ENCODE measurements around the gene RAPGEF6.

RAPGEF6 gene

DNA sequence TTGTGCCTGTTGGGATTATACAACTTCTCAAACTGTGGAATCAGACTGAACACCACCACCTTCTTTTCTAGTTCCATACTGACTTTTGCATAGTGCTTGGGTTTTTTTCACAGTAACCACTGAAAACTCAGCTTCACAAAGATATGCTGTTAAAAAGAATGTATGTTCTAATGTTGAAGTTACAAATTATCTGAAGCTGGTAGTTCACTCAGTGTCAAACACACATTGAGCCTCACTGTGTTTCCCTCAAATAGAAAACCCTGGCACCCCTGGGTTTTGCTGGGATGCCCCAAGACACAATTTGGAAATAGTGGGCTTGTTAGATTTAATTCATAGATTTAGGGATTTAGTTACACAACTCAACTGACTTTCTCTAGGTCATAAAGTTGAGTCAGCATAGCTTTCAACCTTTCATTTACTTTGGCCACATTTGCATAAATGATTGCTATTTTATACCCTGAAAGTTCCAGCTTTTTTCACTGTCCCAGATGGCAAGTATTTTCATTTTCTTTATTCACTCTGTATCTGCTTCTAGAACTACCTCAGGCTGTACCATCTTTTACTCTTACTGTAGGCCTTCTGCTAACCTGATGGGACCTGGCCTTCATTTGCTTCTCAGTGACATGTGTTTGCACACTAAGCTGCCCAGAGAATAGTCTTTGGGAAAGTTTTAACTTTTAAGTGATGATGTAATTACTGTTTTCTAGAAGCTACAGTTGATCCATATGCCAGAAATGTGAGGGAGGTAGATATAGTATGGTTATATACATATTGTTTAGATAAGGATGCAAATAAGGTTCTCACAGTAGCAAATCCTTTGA, 256.1 kb downstream of the RAPGEF6 start:
- DNase-seq, result no peak
- Histone ChIP-seq H3K9me3 (ENCODE audit: severe bottlenecking) (no peaks in the 10 kb centered on the region), H3K27ac (no peak overlapping the region), H3K27me3 (ENCODE audit: insufficient read depth, low read depth, severe bottlenecking) (no peaks in the 10 kb centered on the region), H3K36me3 (no peaks in the 10 kb centered on the region), H3K4me3 (ENCODE audit: low read depth, low read length) (no peak overlapping the region)
- TF ChIP-seq, protein P1, sequence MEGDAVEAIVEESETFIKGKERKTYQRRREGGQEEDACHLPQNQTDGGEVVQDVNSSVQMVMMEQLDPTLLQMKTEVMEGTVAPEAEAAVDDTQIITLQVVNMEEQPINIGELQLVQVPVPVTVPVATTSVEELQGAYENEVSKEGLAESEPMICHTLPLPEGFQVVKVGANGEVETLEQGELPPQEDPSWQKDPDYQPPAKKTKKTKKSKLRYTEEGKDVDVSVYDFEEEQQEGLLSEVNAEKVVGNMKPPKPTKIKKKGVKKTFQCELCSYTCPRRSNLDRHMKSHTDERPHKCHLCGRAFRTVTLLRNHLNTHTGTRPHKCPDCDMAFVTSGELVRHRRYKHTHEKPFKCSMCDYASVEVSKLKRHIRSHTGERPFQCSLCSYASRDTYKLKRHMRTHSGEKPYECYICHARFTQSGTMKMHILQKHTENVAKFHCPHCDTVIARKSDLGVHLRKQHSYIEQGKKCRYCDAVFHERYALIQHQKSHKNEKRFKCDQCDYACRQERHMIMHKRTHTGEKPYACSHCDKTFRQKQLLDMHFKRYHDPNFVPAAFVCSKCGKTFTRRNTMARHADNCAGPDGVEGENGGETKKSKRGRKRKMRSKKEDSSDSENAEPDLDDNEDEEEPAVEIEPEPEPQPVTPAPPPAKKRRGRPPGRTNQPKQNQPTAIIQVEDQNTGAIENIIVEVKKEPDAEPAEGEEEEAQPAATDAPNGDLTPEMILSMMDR (IDR thresholded peaks at IDR 0.05; ENCODE audit: low read depth, low read length), result no peak

DNA sequence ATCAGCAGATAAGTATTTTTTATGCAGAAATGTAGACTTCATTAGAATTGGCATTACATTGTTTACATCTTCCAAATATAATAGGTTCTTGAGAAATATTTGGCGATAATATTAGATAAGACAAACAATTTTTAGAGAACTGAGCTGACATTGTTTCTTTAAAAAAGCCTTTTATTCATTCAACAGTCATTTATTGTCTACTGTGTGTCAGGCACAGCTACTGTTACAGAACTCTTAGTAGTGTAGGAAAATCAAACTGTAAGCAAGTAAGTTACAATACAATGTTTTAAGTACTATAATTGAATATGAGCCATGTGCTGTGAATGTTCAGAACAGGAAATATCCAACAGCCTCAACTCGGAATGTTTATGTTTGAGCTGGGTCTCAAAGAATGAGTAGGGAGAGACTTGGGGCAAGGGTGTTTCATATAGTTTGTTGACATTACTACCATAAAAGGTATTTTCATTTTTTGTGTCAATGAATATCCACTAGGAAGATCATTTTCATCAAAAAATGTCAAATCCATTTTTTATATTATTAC, 257.2 kb downstream of the RAPGEF6 start:
- Histone ChIP-seq H3K36me3 (no peaks in the 10 kb centered on the region), H3K27me3 (ENCODE audit: insufficient read depth, low read depth, severe bottlenecking) (no peaks in the 10 kb centered on the region), H3K27ac (no peak overlapping the region), H3K9me3 (ENCODE audit: severe bottlenecking) (no peaks in the 10 kb centered on the region), H3K4me3 (ENCODE audit: low read depth, low read length) (no peak overlapping the region)
- TF ChIP-seq, protein P1 (IDR thresholded peaks at IDR 0.05; ENCODE audit: low read depth, low read length), result no peak
- no peak for DNase-seq

- Histone ChIP-seq H3K9me3 (ENCODE audit: severe bottlenecking) (no peaks in the 10 kb centered on the region), H3K27ac (no peak overlapping the region), H3K27me3 (ENCODE audit: insufficient read depth, low read depth, severe bottlenecking) (no peaks in the 10 kb centered on the region), H3K36me3 (no peaks in the 10 kb centered on the region), H3K4me3 (ENCODE audit: low read depth, low read length) (no peak overlapping the region)
- DNase-seq, result no peak
- TF ChIP-seq, protein P1 (IDR thresholded peaks at IDR 0.05; ENCODE audit: low read depth, low read length), result no peak
Observed at GRCh38 chr5:131377346-131377745, 257.7 kb downstream of the RAPGEF6 start.

- Histone ChIP-seq H3K4me3 (ENCODE audit: low read depth, low read length) (no peak overlapping the region), H3K9me3 (ENCODE audit: severe bottlenecking) (no peaks in the 10 kb centered on the region), H3K36me3 (no peaks in the 10 kb centered on the region), H3K27me3 (ENCODE audit: insufficient read depth, low read depth, severe bottlenecking) (no peaks in the 10 kb centered on the region), H3K27ac (no peak overlapping the region)
- DNase-seq, result no peak
- TF ChIP-seq, protein P1 (IDR thresholded peaks at IDR 0.05; ENCODE audit: low read depth, low read length), result no peak
Observed at GRCh38 chr5:131375351-131375750, 259.7 kb downstream of the RAPGEF6 start.

Measured in WERI-Rb-1 (cell line).